Subcutaneous adipose tissue (tissue), 4 donors: ENCODE results near the gene ABHD17C. TPM values are rescaled to one million over a fixed set of nuclear protein-coding genes. Genes with fewer than 3 reads are reported as not detected.

Experiments used
- CTCF ChIP-seq: fragments of 450-650 bp; IDR thresholded peaks from one replicate; pipeline ENCODE4 v1.5.1; 2016; ENCODE audit warnings: low read depth, mild to moderate bottlenecking, control low read depth, antibody characterized with exemption, moderate library complexity
- total RNA-seq, 4 donors: library from RNA; depleted of rRNA; stranded (reverse); fragments of >200 nt; gene quantifications; one replicate each; pipeline ENCODE4 v1.1.0, GENCODE V29; 2016

Gene ABHD17C
- total RNA-seq, 4 donors from 2014 or later = 0.57 to 2.8 (median 1.7) TPM

DNA sequence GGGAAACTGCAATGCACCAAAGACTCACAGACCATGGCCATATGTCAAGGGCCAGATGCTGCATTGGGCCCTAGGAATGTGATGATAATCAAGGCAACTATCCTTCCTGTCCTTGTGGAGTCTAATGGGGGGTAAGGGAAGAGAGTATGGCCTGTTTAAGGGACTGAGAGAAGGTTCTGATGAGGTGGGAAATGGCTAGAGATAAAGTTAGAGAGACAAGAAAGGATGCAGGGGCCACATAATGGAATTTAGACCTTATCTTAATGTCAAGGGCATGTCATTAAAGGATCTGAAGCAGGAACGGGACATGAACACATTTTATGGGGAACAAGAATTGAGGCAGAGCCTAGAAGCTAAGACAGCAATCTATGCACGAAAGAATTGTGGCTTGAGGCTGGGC is 30.0 kb upstream of the ABHD17C start:
- TF ChIP-seq CTCF = no peak

GRCh38 chr15:80667936-80668335 is 27.2 kb upstream of the ABHD17C start:
- TF ChIP-seq CTCF = no peak

- no peak for TF ChIP-seq CTCF
Measured at GRCh38 chr15:80668546-80669236, 26.4 kb upstream of the ABHD17C start.

GRCh38 chr15:80669663-80670273 is 25.3 kb upstream of the ABHD17C start:
- no peak for TF ChIP-seq CTCF

GRCh38 chr15:80673561-80674244 is 21.4 kb upstream of the ABHD17C start:
- TF ChIP-seq CTCF = no peak

DNA sequence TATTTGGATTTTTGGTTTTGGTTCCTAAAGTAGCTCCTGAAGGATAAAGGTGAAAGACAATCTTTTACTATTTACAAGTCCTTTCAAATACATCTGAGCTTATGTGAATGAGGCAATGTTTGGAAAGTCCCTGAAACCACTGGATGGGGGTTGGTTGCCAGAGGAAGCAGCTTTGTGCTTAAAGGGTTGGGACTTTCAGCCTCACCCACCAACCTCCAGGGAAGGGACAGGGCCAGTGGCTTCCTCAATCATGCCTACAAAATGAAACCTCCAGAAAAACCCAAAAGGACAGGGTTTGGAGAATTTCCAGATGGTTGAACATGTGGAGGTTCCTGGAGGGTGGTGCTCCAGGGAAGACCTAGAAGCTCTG is 20.9 kb upstream of the ABHD17C start:
- no peak for TF ChIP-seq CTCF

DNA sequence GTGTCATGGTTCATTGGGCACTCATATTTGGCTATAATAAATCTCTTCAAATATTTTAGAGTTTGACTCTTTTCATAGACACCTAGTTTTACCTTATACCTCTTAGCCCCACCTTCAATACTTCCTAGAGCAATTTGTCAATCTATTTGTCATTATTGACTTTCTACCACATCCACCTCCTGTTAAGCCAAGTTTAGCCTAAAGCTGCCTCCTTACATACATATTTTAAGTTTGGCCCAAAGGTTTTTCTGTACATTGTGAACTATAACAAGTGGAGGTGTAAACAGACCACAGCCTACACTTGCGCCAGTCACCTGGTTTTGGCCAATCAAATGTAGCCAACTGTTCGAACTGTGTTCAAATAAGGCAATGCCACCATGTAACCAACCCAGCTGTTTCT is 18.1 kb upstream of the ABHD17C start:
- no peak for TF ChIP-seq CTCF
